ENCODE data around the gene ABCA1.

GRCh38 chr9:104778802-104779201, 149.2 kb downstream of the ABCA1 start:
- no peak for TF ChIP-seq TARDBP (IDR thresholded peaks at IDR 0.05)
- TF ChIP-seq L3MBTL2 (conservative IDR thresholded peaks at IDR 0.05): no peak
- TF ChIP-seq, protein P1, sequence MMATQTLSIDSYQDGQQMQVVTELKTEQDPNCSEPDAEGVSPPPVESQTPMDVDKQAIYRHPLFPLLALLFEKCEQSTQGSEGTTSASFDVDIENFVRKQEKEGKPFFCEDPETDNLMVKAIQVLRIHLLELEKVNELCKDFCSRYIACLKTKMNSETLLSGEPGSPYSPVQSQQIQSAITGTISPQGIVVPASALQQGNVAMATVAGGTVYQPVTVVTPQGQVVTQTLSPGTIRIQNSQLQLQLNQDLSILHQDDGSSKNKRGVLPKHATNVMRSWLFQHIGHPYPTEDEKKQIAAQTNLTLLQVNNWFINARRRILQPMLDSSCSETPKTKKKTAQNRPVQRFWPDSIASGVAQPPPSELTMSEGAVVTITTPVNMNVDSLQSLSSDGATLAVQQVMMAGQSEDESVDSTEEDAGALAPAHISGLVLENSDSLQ (IDR thresholded peaks at IDR 0.05): no peak
- no peak for TF ChIP-seq FOXK2 (IDR thresholded peaks at IDR 0.05)
- no peak for TF ChIP-seq HDGF (IDR thresholded peaks at IDR 0.05; ENCODE audit: borderline replicate concordance)
- TF ChIP-seq FOXM1 (IDR thresholded peaks at IDR 0.05; ENCODE audit: borderline replicate concordance): no peak
- TF ChIP-seq BHLHE40 (IDR thresholded peaks at IDR 0.05; ENCODE audit: borderline replicate concordance): no peak
- TF ChIP-seq FOXA1 (IDR thresholded peaks at IDR 0.05): no peak
- TF ChIP-seq NFRKB (IDR thresholded peaks at IDR 0.05): no peak
- no peak for TF ChIP-seq CTBP1 (IDR thresholded peaks at IDR 0.05; ENCODE audit: borderline replicate concordance)
- TF ChIP-seq ARNT (IDR thresholded peaks at IDR 0.05): no peak
- no peak for TF ChIP-seq SP1 (IDR thresholded peaks at IDR 0.05)
- no peak for TF ChIP-seq SUZ12 (IDR thresholded peaks at IDR 0.05)
